T-cell (primary cell): ENCODE results near the gene MUC13. TPM values are rescaled to one million over a fixed set of nuclear protein-coding genes. Genes with fewer than 3 reads are reported as not detected.

Experiments
- ATAC-seq, 4 experiments: fragments of 200-7000 bp in 3 of 4; fragments of 150-1000 bp in 1 of 4; cut with Tn5 transposase; replicated peaks in 1 of 4; 1 replicate in 3 of 4; 2 replicates in 1 of 4; pipeline ENCODE4 v1.10.0; 2021; ENCODE audit warnings: moderate library complexity in 3 of 4, mild to moderate bottlenecking in 2 of 4, moderate number of reproducible peaks in 1 of 4
- CTCF ChIA-PET, 2 donors: fragments of 300-600 bp; sonication (Branson Sonifier 250); formaldehyde crosslinking; loops; one replicate each; lab custom pipeline; 2022; ENCODE audit warnings: antibody characterized with exemption in 2 of 2; lab: Charles Lee
- POLR2A ChIA-PET, 2 donors: fragments of 300-600 bp; sonication (Branson Sonifier 250); formaldehyde crosslinking; loops; one replicate each; lab custom pipeline; 2022; ENCODE audit warnings: antibody characterized with exemption in 2 of 2; lab: Charles Lee
- DNase-seq, 35 experiments: peaks; one replicate each; pipeline versions ENCODE4 v3.0.0 to v3.0.0-alpha.2; 2013 to 2023
- H3K27ac ChIP-seq: one replicate; pipeline ENCODE4 v1.5.1; 2013; ENCODE audit warnings: low read length
- H3K27me3 ChIP-seq, 2 experiments: replicated peaks in 1 of 2; 1 replicate in 1 of 2; 2 replicates in 1 of 2; pipeline versions ENCODE4 v1.6.1 to v1.7.0; 2013; ENCODE audit warnings: low read length in 1 of 2, mixed read lengths in 1 of 2; ENCODE audit not compliant: control insufficient read depth in 2 of 2, insufficient read depth in 2 of 2; ENCODE audit errors: extremely low read depth in 1 of 2
- H3K36me3 ChIP-seq, 2 donors: 1 replicate in 1 of 2; 2 replicates in 1 of 2; pipeline versions ENCODE4 v1.6.1 to v1.7.0; 2013; ENCODE audit warnings: low read length in 1 of 2; ENCODE audit not compliant: control insufficient read depth in 2 of 2, insufficient read depth in 1 of 2; ENCODE audit errors: extremely low read depth in 1 of 2
- H3K4me1 ChIP-seq, 2 experiments: 1 replicate in 1 of 2; 2 replicates in 1 of 2; pipeline versions ENCODE4 v1.6.1 to v1.7.0; 2013; ENCODE audit warnings: low read length in 2 of 2, mixed read lengths in 1 of 2; ENCODE audit not compliant: insufficient read depth in 2 of 2, control insufficient read depth in 1 of 2; ENCODE audit errors: extremely low read depth in 1 of 2
- H3K4me3 ChIP-seq, 2 donors: 1 replicate in 1 of 2; 2 replicates in 1 of 2; pipeline versions ENCODE4 v1.5.1 to v1.7.0; 2013; ENCODE audit warnings: mild to moderate bottlenecking in 2 of 2, low read length in 1 of 2, moderate library complexity in 1 of 2; ENCODE audit not compliant: control insufficient read depth in 1 of 2; ENCODE audit errors: extremely low read depth in 1 of 2
- H3K9me3 ChIP-seq: 2 replicates; pipeline ENCODE4 v1.7.0; 2013
- H3K27ac Mint-ChIP-seq, 2 donors: one replicate each; pipeline ENCODE4 v1.8.0; 2020 to 2021; ENCODE audit warnings: mild to moderate bottlenecking in 2 of 2, mixed read lengths in 2 of 2
- H3K27me3 Mint-ChIP-seq, 2 donors: one replicate each; pipeline ENCODE4 v1.8.0; 2021 to 2022; ENCODE audit warnings: mixed read lengths in 2 of 2
- H3K36me3 Mint-ChIP-seq: one replicate; pipeline ENCODE4 v1.8.0; 2021; ENCODE audit warnings: mixed read lengths
- H3K4me1 Mint-ChIP-seq, 3 donors: one replicate each; pipeline ENCODE4 v1.8.0; 2020 to 2022; ENCODE audit warnings: mixed read lengths in 3 of 3, mild to moderate bottlenecking in 1 of 3
- H3K4me3 Mint-ChIP-seq, 3 donors: one replicate each; pipeline ENCODE4 v1.8.0; 2020 to 2022; ENCODE audit warnings: mild to moderate bottlenecking in 3 of 3, mixed read lengths in 3 of 3, moderate library complexity in 3 of 3
- H3K9me3 Mint-ChIP-seq, 3 donors: one replicate each; pipeline ENCODE4 v1.8.0; 2020 to 2022; ENCODE audit warnings: mixed read lengths in 3 of 3
- WGBS: methylation state at CpG from one replicate; pipeline ENCODE4 v1.1.5; 2013; ENCODE audit warnings: missing lambda C conversion rate; ENCODE audit not compliant: insufficient coverage; 5-methylcytosine and 5-hydroxymethylcytosine counted together
- total RNA-seq, 35 experiments: library from RNA in 6 of 35; stranded (reverse) in 6 of 35; fragments of 120-200 nt in 1 of 35; gene quantifications; one replicate each; pipeline versions ENCODE4 v1.2.1 to v1.2.4 and lab custom pipeline; 2013 to 2026

MUC13 gene
- total RNA-seq, 5 donors from 2014 or later (not counting 1 experiment from before 2014, with no cell fraction given): 0.13 to 6.7 (median 0.18) TPM

DNA sequence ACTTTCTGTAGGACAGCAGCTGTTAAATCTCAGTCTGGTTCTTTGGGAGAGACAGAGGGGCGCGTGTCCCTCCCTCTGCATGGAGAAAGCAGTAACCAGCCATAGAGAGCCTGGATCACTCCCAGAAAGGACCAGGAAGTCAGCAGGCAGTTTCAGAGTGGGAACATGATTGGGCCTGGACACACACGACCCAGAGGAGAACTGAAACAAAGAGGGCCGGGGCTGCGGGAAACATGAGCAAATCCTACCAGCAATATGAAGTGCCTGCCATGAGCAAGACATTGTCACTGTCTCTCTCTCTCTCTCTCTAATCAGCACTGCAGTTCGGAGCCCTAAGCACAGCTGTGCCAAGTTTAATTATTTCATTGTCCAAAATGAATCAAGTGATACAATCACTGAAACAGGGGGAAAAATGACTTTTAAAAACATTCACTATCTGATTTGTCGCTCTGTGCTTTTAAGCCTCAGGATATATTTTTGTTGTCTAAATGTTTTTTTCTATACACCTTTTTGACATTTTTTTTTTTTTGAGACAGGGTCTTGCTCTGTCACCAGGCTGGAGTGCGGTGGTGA lies 17.6 kb downstream of the MUC13 start:
- H3K9me3 Mint-ChIP-seq: no peaks in the 10 kb centered on the region
- no peak overlapping the region for H3K27ac Mint-ChIP-seq
- peaks cover 7 to 11% of the 10 kb centered on the region in 2 donors for H3K27me3 Mint-ChIP-seq
- H3K36me3 Mint-ChIP-seq: no peaks in the 10 kb centered on the region
- H3K4me1 Mint-ChIP-seq: no peaks in the 10 kb centered on the region
- H3K36me3 ChIP-seq: no peaks in the 10 kb centered on the region
- ATAC-seq: no peak
- H3K4me3 ChIP-seq: no peak overlapping the region
- POLR2A ChIA-PET: no interaction called here
- no peak overlapping the region for H3K4me3 Mint-ChIP-seq
- H3K27me3 ChIP-seq: peaks cover 0 to 10% of the 10 kb centered on the region in 2 experiments
- CTCF ChIA-PET: no interaction called here
- no peaks in the 10 kb centered on the region for H3K4me1 ChIP-seq
- WGBS: 82% methylated on average over 5 of the region's 8 CpGs
- no peaks in the 10 kb centered on the region for H3K9me3 ChIP-seq
- H3K27ac ChIP-seq: no peak overlapping the region
- no peak for DNase-seq

DNA sequence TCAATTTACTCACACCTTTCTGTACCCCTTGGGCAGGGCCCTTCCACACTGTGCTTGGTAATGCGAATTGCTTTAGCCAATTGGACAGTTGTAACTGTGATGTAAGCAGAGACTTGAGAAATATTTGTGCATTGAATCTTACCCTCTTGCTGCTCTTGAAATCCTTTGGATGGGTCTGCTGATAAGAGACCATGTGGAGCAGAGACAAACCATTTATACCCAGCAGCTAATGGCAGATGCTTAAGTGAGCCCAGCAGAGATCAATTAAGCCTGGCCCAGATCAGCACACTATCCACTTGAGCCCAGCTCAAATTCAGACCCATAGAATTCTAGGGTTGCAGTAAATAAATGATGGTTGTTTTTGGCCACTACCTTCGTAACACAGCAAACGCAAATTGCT lies 19.3 kb downstream of the MUC13 start:
- ATAC-seq (no peak), DNase-seq (no peak)
- peaks cover 9 to 12% of the 10 kb centered on the region in 2 donors for H3K27me3 Mint-ChIP-seq
- H3K9me3 Mint-ChIP-seq: no peaks in the 10 kb centered on the region
- WGBS: no CpG with 5 or more reads among the region's 3 CpGs
- no peak overlapping the region for H3K27ac Mint-ChIP-seq
- Histone ChIP-seq H3K4me1 (no peaks in the 10 kb centered on the region), H3K27ac (no peak overlapping the region), H3K36me3 (no peaks in the 10 kb centered on the region), H3K4me3 (no peak overlapping the region), H3K27me3 (peaks cover 0 to 12% of the 10 kb centered on the region in 2 experiments), H3K9me3 (no peaks in the 10 kb centered on the region)
- H3K4me1 Mint-ChIP-seq: no peaks in the 10 kb centered on the region
- ChIA-PET POLR2A (no interaction called here), CTCF (no interaction called here)
- no peaks in the 10 kb centered on the region for H3K36me3 Mint-ChIP-seq
- no peak overlapping the region for H3K4me3 Mint-ChIP-seq

DNA sequence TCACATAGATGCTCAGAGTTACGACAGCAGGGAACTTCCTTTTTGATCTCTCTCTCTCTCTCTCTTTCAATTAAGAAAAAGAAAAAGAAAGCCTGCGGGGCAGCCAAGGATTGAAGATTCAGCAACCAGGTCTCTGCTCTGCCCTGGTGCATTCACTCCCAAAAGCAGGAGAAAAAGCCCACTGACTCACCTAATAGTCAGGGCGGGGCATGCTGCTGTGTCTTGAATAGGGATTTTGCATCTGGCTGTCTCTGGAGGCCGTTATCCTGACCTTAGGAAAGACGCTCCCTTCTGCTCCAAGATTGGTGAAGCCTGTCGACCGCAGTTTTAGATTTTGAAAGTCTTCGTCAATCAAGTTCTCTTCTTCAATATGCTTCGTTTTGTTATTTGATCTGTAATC lies 26.6 kb downstream of the MUC13 start:
- DNase-seq (no peak), ATAC-seq (no peak)
- Mint-ChIP-seq H3K36me3 (no peaks in the 10 kb centered on the region), H3K9me3 (no peaks in the 10 kb centered on the region), H3K4me3 (no peak overlapping the region), H3K27ac (no peak overlapping the region), H3K4me1 (no peaks in the 10 kb centered on the region), H3K27me3 (peaks cover 12 to 16% of the 10 kb centered on the region in 2 donors)
- Histone ChIP-seq H3K4me3 (no peak overlapping the region), H3K9me3 (no peaks in the 10 kb centered on the region), H3K27me3 (peaks cover 0 to 9% of the 10 kb centered on the region in 2 experiments), H3K27ac (no peak overlapping the region), H3K36me3 (no peaks in the 10 kb centered on the region), H3K4me1 (no peaks in the 10 kb centered on the region)
- CTCF ChIA-PET: no interaction called here
- 60% methylated on average over 3 of the region's 9 CpGs for WGBS
- POLR2A ChIA-PET: no interaction called here

DNA sequence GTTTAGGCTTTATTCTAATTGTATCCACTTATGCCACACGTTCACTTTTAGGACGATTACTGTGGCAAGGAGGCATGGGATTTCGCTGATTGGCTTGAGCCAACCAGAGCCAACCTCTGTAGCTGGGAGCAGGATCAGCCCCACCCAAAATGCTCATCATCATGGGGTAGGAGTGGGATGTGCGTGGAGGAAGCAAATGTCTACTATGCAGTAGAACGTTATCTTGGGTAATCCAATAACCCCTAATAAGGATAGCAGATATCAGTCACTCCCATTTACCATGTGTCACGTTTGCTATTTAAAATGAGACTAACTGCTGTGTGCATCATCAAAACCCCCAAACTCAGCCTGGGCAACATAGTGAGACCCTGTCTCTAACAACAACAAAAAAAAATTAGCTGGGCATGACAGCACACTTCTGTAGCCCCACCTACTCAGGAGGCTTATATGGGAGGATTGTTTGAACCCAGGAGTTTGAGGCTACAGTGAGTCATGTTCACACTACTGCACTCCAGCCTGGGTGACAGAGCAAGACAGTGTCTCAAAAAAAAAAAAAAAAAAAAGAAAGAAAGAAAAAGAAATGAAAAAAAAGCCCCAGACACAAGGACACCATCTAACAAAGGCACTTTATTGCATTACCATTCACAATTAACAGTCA lies 29.6 kb downstream of the MUC13 start:
- ATAC-seq (no peak), DNase-seq (no peak)
- H3K27me3 ChIP-seq: peaks cover 0 to 12% of the 10 kb centered on the region in 2 experiments
- Mint-ChIP-seq H3K27ac (no peak overlapping the region), H3K4me1 (peaks cover 7 to 12% (median 8%) of the 10 kb centered on the region in 3 donors), H3K27me3 (peaks cover 8 to 24% of the 10 kb centered on the region in 2 donors), H3K9me3 (no peaks in the 10 kb centered on the region), H3K36me3 (no peaks in the 10 kb centered on the region), H3K4me3 (no peak overlapping the region)
- no peaks in the 10 kb centered on the region for H3K36me3 ChIP-seq
- no peak overlapping the region for H3K4me3 ChIP-seq
- ChIA-PET CTCF (no interaction called here), POLR2A (no interaction called here)
- no peaks in the 10 kb centered on the region for H3K9me3 ChIP-seq
- WGBS: 50% methylated on average over 1 of the region's 6 CpGs
- peaks cover 0 to 9% of the 10 kb centered on the region in 2 experiments for H3K4me1 ChIP-seq
- H3K27ac ChIP-seq: no peak overlapping the region

GRCh38 chr3:124903896-124904834 lies 30.4 kb downstream of the MUC13 start:
- POLR2A ChIA-PET: no interaction called here
- peaks cover 0 to 9% of the 10 kb centered on the region in 2 experiments for H3K4me1 ChIP-seq
- H3K4me3 ChIP-seq: no peak overlapping the region
- WGBS: no CpG with 5 or more reads among the region's 1 CpG
- H3K36me3 ChIP-seq: no peaks in the 10 kb centered on the region
- ATAC-seq: no peak
- no peaks in the 10 kb centered on the region for H3K36me3 Mint-ChIP-seq
- CTCF ChIA-PET: interaction anchor here (0.7 to 1.5 kb wide), 3 partner anchors 143 to 300 kb away, joined by 3 to 7 read pairs (median 7); no protein-coding TSS in a partner anchor
- no peak overlapping the region for H3K27ac ChIP-seq
- no peak overlapping the region for H3K27ac Mint-ChIP-seq
- no peaks in the 10 kb centered on the region for H3K9me3 ChIP-seq
- no peak for DNase-seq
- H3K27me3 ChIP-seq: peaks cover 0 to 12% of the 10 kb centered on the region in 2 experiments
- peaks cover 8 to 24% of the 10 kb centered on the region in 2 donors for H3K27me3 Mint-ChIP-seq
- peaks cover 7 to 12% (median 8%) of the 10 kb centered on the region in 3 donors for H3K4me1 Mint-ChIP-seq
- no peak overlapping the region for H3K4me3 Mint-ChIP-seq
- no peaks in the 10 kb centered on the region for H3K9me3 Mint-ChIP-seq

DNA sequence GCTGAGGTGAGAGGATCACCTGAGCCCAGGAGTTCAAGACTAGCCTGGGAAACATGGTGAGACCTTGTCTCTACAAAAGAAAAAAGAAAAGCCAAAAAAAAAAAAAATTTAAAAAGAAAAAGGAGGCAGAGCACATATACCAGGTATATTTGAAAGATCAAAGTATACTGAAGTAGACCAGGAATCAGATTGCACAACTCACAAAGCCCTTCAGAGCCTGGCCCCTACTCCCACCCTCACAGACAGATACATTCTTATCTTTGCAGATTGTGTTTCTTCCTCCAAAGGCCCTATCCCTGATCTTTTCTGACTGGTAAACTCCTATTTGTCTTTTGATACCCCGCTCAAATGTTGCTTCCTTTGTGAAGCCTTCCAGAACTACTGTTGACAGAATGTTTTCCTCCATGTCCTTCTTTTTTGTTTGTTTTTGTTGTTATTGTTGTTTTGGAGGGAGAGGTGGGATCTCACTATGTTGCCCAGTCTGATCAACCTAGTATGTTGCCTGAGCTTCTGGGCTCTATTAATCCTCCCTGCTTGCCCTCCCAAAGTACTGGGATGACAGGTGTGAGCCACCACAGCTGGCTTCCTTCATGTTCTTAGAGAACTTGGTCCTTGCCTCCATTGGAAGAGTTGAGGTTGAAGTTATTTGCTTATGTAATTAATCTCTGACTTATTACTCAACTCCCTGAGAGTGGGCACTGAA lies 37.6 kb downstream of the MUC13 start:
- Histone ChIP-seq H3K9me3 (no peaks in the 10 kb centered on the region), H3K4me3 (no peak overlapping the region), H3K36me3 (no peaks in the 10 kb centered on the region), H3K27me3 (peaks cover 0 to 6% of the 10 kb centered on the region in 2 experiments), H3K27ac (no peak overlapping the region), H3K4me1 (peaks cover 0 to 9% of the 10 kb centered on the region in 2 experiments)
- DNase-seq (no peak), ATAC-seq (no peak)
- ChIA-PET CTCF (interaction anchor here (0.7 to 1.8 kb wide), 3 partner anchors 136 to 604 kb away, joined by 3 to 7 read pairs (median 5); no protein-coding TSS in a partner anchor), POLR2A (no interaction called here)
- WGBS: no CpG with 5 or more reads among the region's 1 CpG
- Mint-ChIP-seq H3K36me3 (no peaks in the 10 kb centered on the region), H3K4me1 (peaks cover 7 to 12% (median 8%) of the 10 kb centered on the region in 3 donors), H3K9me3 (no peaks in the 10 kb centered on the region), H3K27me3 (peaks cover 4 to 5% of the 10 kb centered on the region in 2 donors), H3K4me3 (no peak overlapping the region), H3K27ac (no peak overlapping the region)
